Liver (tissue), 9 donors: ENCODE data around the gene TRIO. TPM values are rescaled to one million over a fixed set of nuclear protein-coding genes. Genes with fewer than 3 reads are reported as not detected.

Experiments
- DNase-seq: peaks from one replicate; pipeline ENCODE4 v3.0.0-alpha.2; 2017; ENCODE audit warnings: low spot score
- H3K27ac ChIP-seq, 2 donors: one replicate each; pipeline ENCODE4 v1.7.0; 2013; ENCODE audit warnings: inconsistent platforms in 2 of 2, low read length in 2 of 2, control low read depth in 1 of 2, low read depth in 1 of 2, mild to moderate bottlenecking in 1 of 2
- H3K27me3 ChIP-seq, 4 donors: one replicate each; pipeline versions ENCODE4 v1.6.1 to v1.7.0; 2013; ENCODE audit warnings: low read length in 3 of 4, inconsistent platforms in 1 of 4, mild to moderate bottlenecking in 1 of 4, moderate library complexity in 1 of 4; ENCODE audit not compliant: control insufficient read depth in 4 of 4, insufficient read depth in 4 of 4
- H3K36me3 ChIP-seq, 4 donors: one replicate each; pipeline versions ENCODE4 v1.6.1 to v1.7.0; 2013; ENCODE audit warnings: low read length in 3 of 4, mild to moderate bottlenecking in 3 of 4, low read depth in 1 of 4, moderate library complexity in 1 of 4; ENCODE audit not compliant: control insufficient read depth in 4 of 4, insufficient read depth in 3 of 4
- H3K4me1 ChIP-seq, 4 donors: one replicate each; pipeline versions ENCODE4 v1.6.1 to v1.7.0; 2013; ENCODE audit warnings: low read length in 3 of 4, mild to moderate bottlenecking in 3 of 4, moderate library complexity in 1 of 4; ENCODE audit not compliant: control insufficient read depth in 4 of 4, insufficient read depth in 4 of 4
- H3K4me3 ChIP-seq, 3 donors: one replicate each; pipeline versions ENCODE4 v1.6.1 to v1.7.0; 2013; ENCODE audit warnings: low read length in 3 of 3, control low read depth in 1 of 3, low read depth in 1 of 3, mild to moderate bottlenecking in 1 of 3
- H3K9ac ChIP-seq, 2 donors: one replicate each; pipeline ENCODE4 v1.7.0; 2013; ENCODE audit warnings: low read length in 2 of 2, mild to moderate bottlenecking in 2 of 2, moderate library complexity in 2 of 2, control low read depth in 1 of 2, low read depth in 1 of 2
- H3K9me3 ChIP-seq, 4 donors: one replicate each; pipeline versions ENCODE4 v1.6.1 to v1.7.0; 2013; ENCODE audit warnings: low read length in 3 of 4; ENCODE audit not compliant: control insufficient read depth in 4 of 4
- ATF3 ChIP-seq: IDR thresholded peaks from 2 replicates; pipeline ENCODE4 v1.6.1; 2016; ENCODE audit warnings: antibody characterized with exemption
- CTCF ChIP-seq: fragments of 150-350 bp; IDR thresholded peaks from 2 replicates; pipeline ENCODE4 v1.5.1; 2017; ENCODE audit warnings: improper control_type of control experiment, low read depth, low read length; ENCODE audit not compliant: missing input control
- EGR1 ChIP-seq, 2 donors: IDR thresholded peaks; 2 replicates each; pipeline ENCODE4 v1.6.1; 2016 to 2018; ENCODE audit warnings: antibody characterized with exemption in 2 of 2, low read depth in 2 of 2
- FOXA1 ChIP-seq: IDR thresholded peaks from 2 replicates; pipeline ENCODE4 v1.6.1; 2016; ENCODE audit warnings: antibody characterized with exemption
- FOXA2 ChIP-seq: IDR thresholded peaks from 2 replicates; pipeline ENCODE4 v1.6.1; 2016; ENCODE audit warnings: antibody characterized with exemption
- GABPA ChIP-seq, 2 donors: IDR thresholded peaks in 1 of 2; conservative IDR thresholded peaks in 1 of 2; 2 replicates each; pipeline ENCODE4 v1.6.1; 2016; ENCODE audit warnings: antibody characterized with exemption in 2 of 2, mild to moderate bottlenecking in 1 of 2, moderate library complexity in 1 of 2
- HNF4A ChIP-seq, 2 donors: conservative IDR thresholded peaks; 2 replicates each; pipeline ENCODE4 v1.6.1; 2016; ENCODE audit warnings: antibody characterized with exemption in 2 of 2, mild to moderate bottlenecking in 2 of 2
- JUND ChIP-seq, 2 donors: IDR thresholded peaks; 2 replicates each; pipeline ENCODE4 v1.6.1; 2016; ENCODE audit warnings: antibody characterized with exemption in 2 of 2
- MAX ChIP-seq: IDR thresholded peaks from 2 replicates; pipeline ENCODE4 v1.6.1; 2016; ENCODE audit warnings: antibody characterized with exemption
- NR2F2 ChIP-seq: IDR thresholded peaks from 2 replicates; pipeline ENCODE4 v1.6.1; 2016; ENCODE audit warnings: antibody characterized with exemption
- RAD21 ChIP-seq, 2 donors: IDR thresholded peaks; 2 replicates each; pipeline ENCODE4 v1.6.1; 2016; ENCODE audit warnings: antibody characterized with exemption in 2 of 2, mild to moderate bottlenecking in 2 of 2
- REST ChIP-seq: IDR thresholded peaks from 2 replicates; pipeline ENCODE4 v1.6.1; 2016; ENCODE audit warnings: antibody characterized with exemption, mild to moderate bottlenecking
- RXRA ChIP-seq, 2 donors: IDR thresholded peaks; 2 replicates each; pipeline ENCODE4 v1.6.1; 2017 to 2018; ENCODE audit warnings: antibody characterized with exemption in 2 of 2, mild to moderate bottlenecking in 1 of 2
- SP1 ChIP-seq: IDR thresholded peaks from 2 replicates; pipeline ENCODE4 v1.6.1; 2018; ENCODE audit warnings: antibody characterized with exemption, mild to moderate bottlenecking
- TAF1 ChIP-seq: conservative IDR thresholded peaks from 2 replicates; pipeline ENCODE4 v1.6.1; 2016; ENCODE audit warnings: antibody characterized with exemption, mild to moderate bottlenecking
- YY1 ChIP-seq: IDR thresholded peaks from 2 replicates; pipeline ENCODE4 v1.6.1; 2016; ENCODE audit warnings: antibody characterized with exemption, mild to moderate bottlenecking
- ZBTB33 ChIP-seq: IDR thresholded peaks from 2 replicates; pipeline ENCODE4 v1.6.1; 2016; ENCODE audit warnings: antibody characterized with exemption
- WGBS: extraction: QIAGEN DNeasy Blood & Tissue Kit; methylation state at CpG from one replicate; pipeline ENCODE4 v1.1.7; 2013; 5-methylcytosine and 5-hydroxymethylcytosine counted together
- polyA plus RNA-seq, 2 donors: library from polyadenylated mRNA; stranded (reverse) in 1 of 2; unstranded in 1 of 2; fragments of 200-250 nt in 1 of 2; fragments of >200 nt in 1 of 2; fragmentation: Nextera tagmentation in 1 of 2; extraction: Ambion mirVana in 1 of 2; gene quantifications; one replicate each; pipeline versions ENCODE4 v1.2.1 to v1.2.3, GENCODE V29; 2013 to 2015
- total RNA-seq, 2 donors: library from RNA; depleted of rRNA; stranded (reverse); fragments of >200 nt; gene quantifications; one replicate each; pipeline ENCODE4 v1.2.3, GENCODE V29; 2014
- donor health status: healthy.
- donor health status: healthy.
- donor health status: healthy.
- donor health status: healthy.
- donor health status: healthy.

Gene TRIO
- total and polyA plus RNA-seq, 4 donors, result 8.5 to 86.2 (median 16.0) TPM

- no peak overlapping the region for H3K4me3 ChIP-seq
- H3K27ac ChIP-seq, result peak overlapping the region in 1 of 2 donors; percentile 18
- H3K9ac ChIP-seq, result no peak overlapping the region
- 60% methylated on average over 14 of the region's 14 CpGs for WGBS
- H3K27me3 ChIP-seq, result no peaks in the 10 kb centered on the region
- H3K4me1 ChIP-seq, result peaks cover 2 to 16% (median 10%) of the 10 kb centered on the region in 4 donors
- DNase-seq, result no peak
- no peaks in the 10 kb centered on the region for H3K9me3 ChIP-seq
- no peak for TF ChIP-seq REST
- peak; percentile 27 for TF ChIP-seq NR2F2
- no peak for TF ChIP-seq EGR1 (IDR thresholded peaks at IDR 0.05; ENCODE audit: low read depth in 2 of 2)
- no peak for TF ChIP-seq TAF1
- no peak for TF ChIP-seq RXRA (IDR thresholded peaks at IDR 0.05)
- no peak for TF ChIP-seq RAD21 (IDR thresholded peaks at IDR 0.05)
- no peaks in the 10 kb centered on the region for H3K36me3 ChIP-seq
Measured at GRCh38 chr5:14153932-14154731, 11.0 kb downstream of the TRIO start.

GRCh38 chr5:14155075-14155474 lies 11.9 kb downstream of the TRIO start:
- H3K27me3 ChIP-seq, result no peaks in the 10 kb centered on the region

More at GRCh38 chr5:14155075-14155474, 11.9 kb downstream of the TRIO start:
- WGBS, result 85% methylated on average over 1 of the region's 1 CpG
- no peak overlapping the region for H3K27ac ChIP-seq
- H3K4me1 ChIP-seq, result peaks cover 2 to 9% (median 3%) of the 10 kb centered on the region in 4 donors
- no peaks in the 10 kb centered on the region for H3K9me3 ChIP-seq
- no peak for DNase-seq
- TF ChIP-seq ATF3 (no peak), TAF1 (no peak), FOXA2 (no peak), CTCF (no peak), GABPA (IDR thresholded peaks at IDR 0.05 in 1 of 2, conservative IDR thresholded peaks at IDR 0.05 in 1 of 2) (no peak), MAX (no peak), SP1 (no peak), HNF4A (conservative IDR thresholded peaks at IDR 0.05) (no peak), JUND (IDR thresholded peaks at IDR 0.05) (no peak), FOXA1 (no peak), NR2F2 (no peak), RAD21 (IDR thresholded peaks at IDR 0.05) (no peak), REST (no peak), ZBTB33 (no peak), RXRA (IDR thresholded peaks at IDR 0.05) (no peak), YY1 (no peak), EGR1 (IDR thresholded peaks at IDR 0.05; ENCODE audit: low read depth in 2 of 2) (no peak)
- H3K4me3 ChIP-seq, result no peak overlapping the region
- H3K9ac ChIP-seq, result no peak overlapping the region
- H3K36me3 ChIP-seq, result no peaks in the 10 kb centered on the region
